ENCODE measurements around the gene METTL2B.
A peak's percentile ranks its signal among the peaks of the same experiment; 100 is the strongest.
"Not testable (repeated sequence)": the region's sequence is repeated elsewhere in the genome, so short reads cannot be mapped to it uniquely, and the experiment has no call there.

Gene METTL2B

DNA sequence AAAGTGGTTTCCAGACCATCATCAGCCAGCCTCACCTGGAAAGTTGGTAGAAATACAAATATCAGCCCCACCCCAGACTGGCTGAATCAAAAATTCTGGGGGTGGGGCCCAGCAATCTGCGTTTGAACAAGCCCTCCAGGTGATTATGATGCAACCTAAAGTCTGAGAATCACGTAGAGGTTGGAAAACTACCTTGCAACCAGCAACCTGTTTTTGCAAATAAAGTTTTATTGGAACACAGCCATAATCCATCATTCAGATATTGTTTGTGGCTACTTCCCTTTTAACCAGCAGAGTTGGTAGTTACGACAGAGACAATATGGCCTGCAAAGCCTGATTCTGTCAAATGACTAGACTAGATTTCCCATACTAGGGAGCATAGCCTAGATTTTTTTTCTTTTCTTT, 49.5 kb downstream of the METTL2B start:
- DNase-seq (ENCODE audit: low read depth): not testable (repeated sequence)

- not testable (repeated sequence) for DNase-seq (ENCODE audit: low read depth)
These were observed 52.6 kb downstream of the METTL2B start for GRCh38 chr7:128529191-128529590.

DNA sequence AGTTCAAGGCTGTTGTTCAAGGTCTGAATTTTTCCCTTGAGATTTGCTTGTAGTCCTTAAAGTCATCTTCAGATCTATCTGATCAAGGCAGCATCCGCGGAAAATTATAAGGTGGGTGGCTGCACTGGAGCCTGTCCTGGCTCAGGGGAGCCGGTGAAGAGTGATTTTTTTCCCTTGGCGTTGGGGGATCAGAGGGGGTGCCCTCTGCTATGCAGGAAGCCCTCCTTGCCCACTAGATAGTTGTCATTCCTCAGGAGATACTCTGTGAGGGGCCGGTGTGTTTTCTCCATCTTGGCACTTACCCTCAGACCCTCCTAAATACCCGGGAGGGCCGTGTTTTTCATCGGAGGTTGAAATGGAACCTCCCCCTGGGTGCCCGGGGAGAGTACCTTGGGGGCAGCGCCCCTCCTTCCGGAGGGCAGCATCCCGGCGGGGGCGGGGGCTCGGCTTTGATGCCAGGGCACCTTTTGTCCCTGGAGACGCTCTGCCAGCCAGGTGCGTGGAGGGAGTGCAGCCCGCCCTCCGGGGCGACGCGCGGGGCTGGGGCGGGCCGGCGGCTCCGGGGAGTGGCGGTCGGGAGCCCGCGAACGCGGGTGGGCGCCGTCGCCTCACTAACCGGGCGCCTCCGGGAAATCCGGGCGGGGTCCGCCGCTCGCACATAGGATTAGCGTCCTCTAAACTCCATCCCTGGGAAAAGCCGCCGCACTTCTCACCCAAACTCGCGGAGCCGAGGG, 53.7 kb downstream of the METTL2B start:
- peak; percentile 20 for DNase-seq (ENCODE audit: low read depth)

- no peak for DNase-seq (ENCODE audit: low read depth)
These were observed 54.2 kb downstream of the METTL2B start for GRCh38 chr7:128530855-128531104.

GRCh38 chr7:128531105-128531954, 54.8 kb downstream of the METTL2B start:
- peak; percentile 60 for DNase-seq (ENCODE audit: low read depth)

- peak; percentile 6 for DNase-seq (ENCODE audit: low read depth)
These were observed 55.5 kb downstream of the METTL2B start for GRCh38 chr7:128531955-128532478.

GRCh38 chr7:128532956-128533355, 56.4 kb downstream of the METTL2B start:
- not testable (repeated sequence) for DNase-seq (ENCODE audit: low read depth)

DNA sequence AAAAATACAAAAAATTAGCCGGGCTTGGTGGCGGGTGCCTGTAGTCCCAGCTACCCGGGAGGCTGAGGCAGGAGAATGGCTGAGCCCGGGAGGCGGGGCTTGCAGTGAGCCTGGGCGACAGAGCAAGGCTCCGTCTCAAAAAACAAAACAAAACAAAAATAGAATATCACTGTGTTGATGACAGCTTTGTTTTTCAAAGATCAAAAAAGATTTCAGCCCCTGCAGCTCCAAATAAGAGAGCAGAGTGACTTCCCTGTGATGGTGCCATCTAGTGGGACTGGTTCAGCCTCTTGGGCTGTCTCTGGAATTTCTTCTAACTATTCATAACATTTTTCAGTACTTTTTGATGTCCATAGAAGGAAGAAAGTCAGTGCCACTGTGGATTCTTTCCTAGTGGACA, 60.9 kb downstream of the METTL2B start:
- DNase-seq (ENCODE audit: low read depth): not testable (repeated sequence)

GRCh38 chr7:128542530-128542929, 66.0 kb downstream of the METTL2B start:
- DNase-seq (ENCODE audit: low read depth): not testable (repeated sequence)

- DNase-seq (ENCODE audit: low read depth): not testable (repeated sequence)
These were observed 66.8 kb downstream of the METTL2B start for GRCh38 chr7:128543300-128543699.

GRCh38 chr7:128546319-128546851, 69.8 kb downstream of the METTL2B start:
- not testable (repeated sequence) for DNase-seq (ENCODE audit: low read depth)

DNA sequence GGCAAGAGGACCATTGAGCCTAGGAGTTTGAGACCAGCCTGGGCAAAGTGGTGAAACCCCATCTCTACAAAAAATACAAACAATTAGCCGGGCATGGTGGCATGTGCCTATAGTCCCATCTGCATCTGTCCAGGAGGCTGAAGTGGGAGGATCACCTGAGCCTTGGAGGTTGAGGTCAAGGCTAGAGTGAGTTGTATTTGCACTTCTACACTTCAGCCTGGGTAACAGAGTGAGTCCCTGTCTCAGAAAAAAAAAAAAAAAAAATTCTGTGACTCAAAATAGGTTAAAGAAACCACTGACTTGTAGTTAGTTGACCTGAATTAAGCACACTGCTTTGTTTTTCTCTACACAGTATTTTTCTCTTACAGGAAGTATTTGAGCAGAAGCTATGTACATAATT, 74.4 kb downstream of the METTL2B start:
- DNase-seq (ENCODE audit: low read depth): no peak

DNA sequence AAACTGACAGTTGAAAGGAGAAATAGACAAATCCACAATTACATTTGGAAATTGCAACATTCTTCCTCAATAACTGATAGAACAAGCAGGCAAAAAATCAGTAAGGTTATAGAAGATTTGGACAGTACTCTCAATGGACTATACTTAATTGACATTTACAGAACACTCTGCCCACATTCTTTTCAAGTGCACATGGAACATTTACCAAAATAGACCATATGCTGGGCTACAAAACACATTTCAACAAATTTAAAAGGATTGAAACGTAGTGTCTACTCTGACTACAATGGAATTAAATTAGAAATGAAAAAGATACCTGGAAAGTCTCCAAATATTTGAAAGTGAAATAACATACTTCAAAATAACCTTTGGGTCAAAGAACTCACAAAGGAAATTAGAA, 77.8 kb downstream of the METTL2B start:
- not testable (repeated sequence) for DNase-seq (ENCODE audit: low read depth)
